NCI-H69 (cell line): Measurements from ENCODE around the gene DDX11.
"Not testable (repeated sequence)": the region's sequence is repeated elsewhere in the genome, so short reads cannot be mapped to it uniquely, and the experiment has no call there.

Experiments
- DNase-seq: peaks from one replicate; lab custom pipeline; 2025; lab: John Stamatoyannopoulos, UW

DDX11 gene

GRCh38 chr12:31067656-31068055, 6.0 kb upstream of the DDX11 start:
- peak; percentile 86 for DNase-seq

- DNase-seq, result not testable (repeated sequence)
Measured at GRCh38 chr12:31070971-31071740, 2.5 kb upstream of the DDX11 start.

GRCh38 chr12:31072962-31073361, 698 bp upstream of the DDX11 start:
- peak; percentile 95 for DNase-seq

GRCh38 chr12:31074333-31074874, 744 bp downstream of the DDX11 start:
- DNase-seq, result peak; percentile 86

- not testable (repeated sequence) for DNase-seq
Measured at GRCh38 chr12:31076150-31076549, 2.5 kb downstream of the DDX11 start.

GRCh38 chr12:31077095-31077494, 3.4 kb downstream of the DDX11 start:
- DNase-seq, result not testable (repeated sequence)

GRCh38 chr12:31077998-31078397, 4.3 kb downstream of the DDX11 start:
- DNase-seq, result not testable (repeated sequence)

- not testable (repeated sequence) for DNase-seq
Measured at GRCh38 chr12:31079421-31079820, 5.8 kb downstream of the DDX11 start.

- peak; percentile 97 for DNase-seq
Measured at GRCh38 chr12:31080221-31080620, 6.6 kb downstream of the DDX11 start.

GRCh38 chr12:31081274-31081673, 7.6 kb downstream of the DDX11 start:
- DNase-seq, result not testable (repeated sequence)

GRCh38 chr12:31084241-31084640, 10.6 kb downstream of the DDX11 start:
- DNase-seq, result not testable (repeated sequence)

GRCh38 chr12:31086032-31086431, 12.4 kb downstream of the DDX11 start:
- not testable (repeated sequence) for DNase-seq

- not testable (repeated sequence) for DNase-seq
Measured at GRCh38 chr12:31087486-31087885, 13.8 kb downstream of the DDX11 start.

- not testable (repeated sequence) for DNase-seq
Measured at GRCh38 chr12:31087956-31088355, 14.3 kb downstream of the DDX11 start.

GRCh38 chr12:31089072-31089471, 15.4 kb downstream of the DDX11 start:
- no peak for DNase-seq

GRCh38 chr12:31091629-31092028, 18.0 kb downstream of the DDX11 start:
- not testable (repeated sequence) for DNase-seq

- not testable (repeated sequence) for DNase-seq
Measured at GRCh38 chr12:31092718-31093117, 19.1 kb downstream of the DDX11 start.

GRCh38 chr12:31095080-31095860, 21.6 kb downstream of the DDX11 start:
- DNase-seq, result not testable (repeated sequence)

- DNase-seq, result not testable (repeated sequence)
Measured at GRCh38 chr12:31096251-31097065, 22.8 kb downstream of the DDX11 start.

GRCh38 chr12:31097819-31098218, 24.2 kb downstream of the DDX11 start:
- DNase-seq, result not testable (repeated sequence)

GRCh38 chr12:31098363-31098762, 24.7 kb downstream of the DDX11 start:
- not testable (repeated sequence) for DNase-seq

- not testable (repeated sequence) for DNase-seq
Measured at GRCh38 chr12:31098771-31099170, 25.1 kb downstream of the DDX11 start.
